Fibroblast of pulmonary artery (primary cell): Measurements from ENCODE around the gene HOXA3.

Source experiments
- DNase-seq: peaks from one replicate; pipeline ENCODE4 v3.0.0-alpha.2; 2010; ENCODE audit warnings: low read depth
- H3K4me3 ChIP-seq: replicated peaks from 2 replicates; pipeline ENCODE4 v1.5.1; 2011; ENCODE audit warnings: low read depth, mild to moderate bottlenecking, control low read depth, low read length, moderate library complexity
- CTCF ChIP-seq: IDR thresholded peaks from 2 replicates; pipeline ENCODE4 v1.5.1; 2011; ENCODE audit warnings: mild to moderate bottlenecking, control low read depth, low read length, inconsistent platforms; ENCODE audit errors: missing control alignments

Gene HOXA3

GRCh38 chr7:27094304-27095049, 57.9 kb downstream of the HOXA3 start:
- no peak for DNase-seq
- H3K4me3 ChIP-seq, result no peak overlapping the region
- no peak for TF ChIP-seq CTCF

- H3K4me3 ChIP-seq, result no peak overlapping the region
- DNase-seq, result no peak
- no peak for TF ChIP-seq CTCF
Measured at GRCh38 chr7:27093184-27093895, 59.0 kb downstream of the HOXA3 start.

- no peak overlapping the region for H3K4me3 ChIP-seq
- no peak for TF ChIP-seq CTCF
- no peak for DNase-seq
Measured at GRCh38 chr7:27092819-27093110, 59.6 kb downstream of the HOXA3 start.

GRCh38 chr7:27091941-27092818, 60.2 kb downstream of the HOXA3 start:
- TF ChIP-seq CTCF, result no peak
- no peak for DNase-seq
- no peak overlapping the region for H3K4me3 ChIP-seq

- no peak for DNase-seq
- H3K4me3 ChIP-seq, result no peak overlapping the region
- TF ChIP-seq CTCF, result no peak
Measured at GRCh38 chr7:27091105-27091504, 61.3 kb downstream of the HOXA3 start.

GRCh38 chr7:27088002-27088922, 64.1 kb downstream of the HOXA3 start:
- TF ChIP-seq CTCF, result no peak
- H3K4me3 ChIP-seq, result no peak overlapping the region
- no peak for DNase-seq
